Iris pigment epithelial cell (primary cell): ENCODE measurements around the gene PLXNA4.
A peak's percentile ranks its signal among the peaks of the same experiment; 100 is the strongest.

ENCODE experiments used
- DNase-seq: peaks from one replicate; pipeline ENCODE4 v3.0.0-alpha.2; 2011; ENCODE audit warnings: low read depth

Gene PLXNA4

DNA sequence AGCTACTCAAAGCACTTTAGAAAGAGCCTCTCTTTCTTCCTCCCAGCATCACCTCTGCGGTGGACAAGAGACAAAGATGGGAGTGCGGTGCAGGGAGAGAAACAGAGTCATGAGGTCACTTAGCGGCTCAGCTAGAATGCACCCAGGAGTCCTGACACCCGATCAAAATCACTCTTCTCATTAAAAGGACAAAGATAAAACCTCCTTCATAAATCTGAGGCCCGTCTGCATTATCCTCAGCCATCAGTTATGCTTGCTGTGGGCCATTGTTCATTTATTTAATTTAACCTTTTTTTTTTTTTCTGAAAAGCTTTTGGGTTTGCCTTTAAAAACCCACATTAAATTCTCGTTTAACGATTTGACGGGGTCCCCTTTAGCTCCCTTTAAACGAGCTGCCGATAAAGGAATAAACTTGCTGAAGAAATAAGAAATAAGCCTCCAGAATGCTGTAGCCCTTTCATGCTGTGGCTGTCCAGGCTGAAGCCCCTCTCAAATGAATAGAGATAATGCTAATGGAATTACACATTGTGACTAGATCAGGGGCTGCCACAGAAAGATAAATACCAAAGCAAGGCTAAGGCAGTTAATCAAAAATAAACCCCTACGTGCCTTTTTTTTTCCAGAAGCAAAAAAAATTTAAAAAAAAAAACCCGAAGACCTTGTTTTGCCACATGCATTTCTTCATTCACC, 16.1 kb upstream of the PLXNA4 start:
- no peak for DNase-seq

DNA sequence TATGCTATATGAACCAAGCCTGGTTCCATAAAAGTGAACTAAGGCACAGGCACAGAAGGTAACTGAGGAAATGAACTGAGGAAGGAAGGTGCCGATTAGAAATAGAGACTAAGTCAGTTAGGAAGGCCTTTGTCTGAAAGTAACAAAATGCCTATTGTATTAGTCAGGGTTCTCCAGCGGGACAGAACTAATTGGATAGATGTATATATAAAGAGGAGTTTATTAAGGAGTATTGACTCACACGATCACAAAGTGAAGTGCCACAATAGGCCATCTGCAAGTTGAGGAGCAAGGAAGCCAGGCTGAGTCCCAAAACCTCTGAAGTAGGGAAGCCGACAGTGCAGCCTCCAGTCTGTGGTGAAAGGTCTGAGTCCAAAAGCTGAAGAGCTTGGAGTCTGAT, 13.9 kb upstream of the PLXNA4 start:
- peak; percentile 6 for DNase-seq

DNA sequence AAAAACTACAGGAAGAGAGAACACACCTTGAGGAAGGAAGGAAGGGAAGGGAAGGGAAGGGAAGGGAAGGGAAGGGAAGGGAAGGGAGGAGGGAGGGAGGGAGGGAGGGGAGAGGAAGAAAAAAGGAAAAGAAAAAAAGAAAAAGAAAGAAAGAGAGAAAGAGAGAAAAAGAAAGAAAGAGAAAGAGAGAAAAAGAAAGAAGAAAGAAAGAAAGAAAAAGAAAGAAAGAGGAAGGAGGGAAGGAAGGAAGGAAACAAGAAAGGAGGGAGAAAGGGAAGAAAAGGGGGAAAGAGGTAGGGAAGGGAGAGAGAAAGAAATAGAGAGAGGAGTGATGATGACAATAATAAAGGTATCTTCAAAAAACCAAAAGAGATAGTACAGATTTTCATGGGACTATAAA, 12.3 kb upstream of the PLXNA4 start:
- DNase-seq = no peak

DNA sequence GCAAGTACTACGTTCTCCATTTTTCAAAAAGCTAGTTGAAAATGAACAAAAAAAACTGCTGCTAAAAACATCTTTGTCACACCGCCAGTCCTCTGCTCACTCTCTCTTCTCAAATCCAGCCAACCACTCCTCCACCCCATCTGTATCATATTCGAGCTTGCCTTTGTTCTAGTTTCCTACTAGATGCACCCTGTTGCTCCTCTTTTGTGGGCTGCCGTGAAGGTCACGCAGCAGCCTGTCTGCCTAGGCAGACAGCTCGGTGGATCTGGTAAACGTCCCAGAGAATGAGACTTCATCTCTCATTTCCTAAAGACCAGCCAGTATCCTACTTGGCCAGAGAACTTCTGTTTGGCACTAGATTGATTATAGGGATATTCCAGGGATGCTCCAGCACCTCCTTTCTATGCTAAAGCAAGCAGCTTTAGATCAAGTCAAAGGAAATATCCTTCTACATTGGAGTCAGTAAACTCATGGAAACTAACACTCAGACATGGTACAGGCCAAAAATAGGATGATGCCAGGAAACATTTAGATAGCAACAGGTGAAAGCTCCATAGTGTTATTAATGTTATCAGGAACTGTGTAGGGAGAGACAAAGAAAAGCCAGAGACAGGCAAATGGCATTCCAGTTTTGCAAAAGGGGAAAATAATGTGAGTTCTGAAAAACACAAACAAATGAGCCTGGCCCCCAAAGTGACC, 8.7 kb upstream of the PLXNA4 start:
- DNase-seq = no peak

- no peak for DNase-seq
These were observed 5.2 kb upstream of the PLXNA4 start for GRCh38 chr7:132581431-132581830.

- peak; percentile 75 for DNase-seq
These were observed 4.5 kb upstream of the PLXNA4 start for GRCh38 chr7:132580717-132581285.

DNA sequence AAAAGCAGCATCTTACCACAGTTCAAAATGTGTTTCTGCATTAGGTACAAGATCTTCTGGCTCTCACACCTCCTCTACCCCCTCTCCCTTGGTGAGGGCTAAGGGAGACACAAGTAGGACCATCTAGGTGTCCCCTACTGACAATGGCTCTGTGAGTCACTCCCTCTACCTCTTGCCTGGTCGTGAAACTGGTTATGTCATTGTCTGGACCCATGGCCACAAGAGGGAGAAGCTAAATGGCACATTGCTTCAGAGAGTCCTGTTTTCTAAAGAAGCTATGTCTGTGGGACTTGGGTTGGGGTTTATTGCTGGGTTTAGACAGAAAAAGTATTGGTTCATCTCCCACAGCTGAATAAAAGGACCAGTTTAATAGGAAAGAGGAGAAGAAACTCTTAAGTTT, 4.0 kb upstream of the PLXNA4 start:
- DNase-seq = no peak

- no peak for DNase-seq
These were observed 3.1 kb upstream of the PLXNA4 start for GRCh38 chr7:132579260-132579899.

DNA sequence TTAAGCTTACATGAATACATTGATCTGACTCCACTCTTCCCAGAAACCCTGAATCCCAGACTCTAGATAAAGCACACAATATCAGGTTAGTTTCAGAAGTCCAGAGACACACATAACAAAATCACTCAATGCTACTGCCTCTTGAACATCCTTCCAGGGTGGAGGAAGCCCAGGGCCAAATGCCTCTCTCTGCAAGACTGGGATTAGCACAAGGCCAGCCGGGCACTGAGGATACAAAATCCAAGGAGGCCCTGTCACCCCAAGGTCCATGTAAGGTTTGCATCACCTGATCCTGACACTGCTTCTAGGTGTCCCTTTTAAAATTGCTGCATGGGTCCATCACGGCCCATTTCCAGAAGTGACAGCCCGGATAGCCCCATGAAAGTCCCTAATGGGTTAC, 2.6 kb upstream of the PLXNA4 start:
- no peak for DNase-seq

GRCh38 chr7:132578050-132578370, 1.7 kb upstream of the PLXNA4 start:
- no peak for DNase-seq

DNA sequence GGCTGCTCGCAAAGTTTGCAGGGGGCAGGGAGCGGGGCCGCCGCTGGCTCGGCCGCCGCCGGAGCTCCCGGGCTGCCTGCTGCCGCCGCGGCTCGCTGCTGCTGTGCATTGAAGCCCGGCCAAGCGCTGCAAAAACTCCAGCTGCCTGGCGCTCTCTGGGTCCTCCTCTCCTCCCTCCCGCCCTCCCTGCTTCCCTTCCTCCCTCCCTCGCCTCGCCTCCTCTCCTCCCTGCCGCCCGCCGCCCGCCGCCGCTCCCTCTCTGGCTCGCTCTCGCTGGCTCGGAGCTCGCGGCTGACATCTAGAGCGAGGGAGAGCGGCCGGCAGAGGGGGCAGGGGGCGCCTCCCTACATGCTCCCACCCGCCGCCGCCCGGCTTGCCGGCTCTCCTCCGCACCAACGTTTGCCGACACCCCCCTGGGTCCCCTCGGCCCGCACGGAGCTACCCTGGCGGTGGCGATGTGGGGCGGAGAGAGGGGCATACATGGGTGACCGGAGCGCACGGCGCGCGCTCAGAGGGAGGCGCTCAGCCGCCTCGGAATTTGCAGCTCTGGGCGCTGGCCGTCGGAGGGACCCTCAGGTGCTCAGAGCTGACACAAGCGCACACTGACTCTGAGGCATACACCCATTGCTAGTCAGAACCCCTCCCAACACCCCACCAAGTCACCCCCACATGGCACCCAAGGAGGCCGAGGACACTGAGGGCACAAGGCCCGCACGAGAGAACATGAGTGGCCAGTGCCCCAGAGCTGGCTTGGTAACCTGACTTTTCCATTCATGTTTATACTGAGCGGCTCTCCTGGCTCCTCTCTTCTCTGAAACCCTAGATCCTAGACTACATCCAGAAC, 1.2 kb upstream of the PLXNA4 start:
- peak; percentile 50 for DNase-seq

- no peak for DNase-seq
These were observed 433 bp upstream of the PLXNA4 start for GRCh38 chr7:132576721-132577085.

DNA sequence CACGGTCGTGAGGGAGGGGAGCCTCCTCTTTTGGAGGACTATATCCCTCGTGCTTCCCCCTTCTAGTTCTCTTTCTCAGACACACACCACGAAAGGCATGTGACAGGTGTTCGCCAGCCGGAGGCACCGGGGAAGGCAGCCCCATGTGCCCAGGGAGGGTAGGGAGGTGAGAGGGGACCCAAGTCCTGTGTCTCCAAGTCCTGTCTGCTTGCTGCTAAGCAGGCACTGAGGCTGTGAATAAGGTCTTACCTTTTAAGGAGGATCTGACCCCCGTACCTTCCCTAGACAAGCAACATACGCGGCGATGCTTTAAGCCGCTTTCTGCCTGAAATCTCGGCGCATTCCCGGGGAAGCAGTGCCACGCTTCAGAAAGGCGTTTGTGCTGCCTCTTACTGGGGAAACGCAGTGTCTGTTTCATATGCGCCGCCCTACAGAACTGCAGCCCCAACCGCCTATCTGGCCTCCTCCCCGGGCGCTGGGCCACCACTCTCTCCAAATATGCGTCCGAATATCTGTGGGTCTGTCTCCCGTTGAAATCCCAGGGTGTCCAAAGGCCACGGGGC, 770 bp downstream of the PLXNA4 start:
- peak; percentile 28 for DNase-seq

DNA sequence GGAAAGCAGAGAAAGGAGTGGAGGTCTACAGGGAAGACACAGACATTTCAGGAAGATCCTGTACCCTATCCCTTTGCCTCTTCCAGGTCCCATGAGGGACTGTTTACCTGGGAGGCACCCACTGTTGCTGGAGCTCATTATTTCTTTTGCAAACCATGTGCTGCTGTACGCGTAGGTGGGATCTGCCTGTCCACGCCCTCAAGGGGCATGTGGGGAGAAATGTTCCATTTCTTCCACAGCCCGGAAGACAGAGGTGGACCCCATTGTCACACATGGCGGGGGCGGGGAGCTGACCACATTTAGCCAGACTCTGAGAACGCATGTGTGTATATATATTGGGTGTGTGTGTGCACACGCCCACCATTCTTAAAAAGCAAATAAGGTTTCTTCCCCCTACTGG, 2.0 kb downstream of the PLXNA4 start:
- no peak for DNase-seq

DNA sequence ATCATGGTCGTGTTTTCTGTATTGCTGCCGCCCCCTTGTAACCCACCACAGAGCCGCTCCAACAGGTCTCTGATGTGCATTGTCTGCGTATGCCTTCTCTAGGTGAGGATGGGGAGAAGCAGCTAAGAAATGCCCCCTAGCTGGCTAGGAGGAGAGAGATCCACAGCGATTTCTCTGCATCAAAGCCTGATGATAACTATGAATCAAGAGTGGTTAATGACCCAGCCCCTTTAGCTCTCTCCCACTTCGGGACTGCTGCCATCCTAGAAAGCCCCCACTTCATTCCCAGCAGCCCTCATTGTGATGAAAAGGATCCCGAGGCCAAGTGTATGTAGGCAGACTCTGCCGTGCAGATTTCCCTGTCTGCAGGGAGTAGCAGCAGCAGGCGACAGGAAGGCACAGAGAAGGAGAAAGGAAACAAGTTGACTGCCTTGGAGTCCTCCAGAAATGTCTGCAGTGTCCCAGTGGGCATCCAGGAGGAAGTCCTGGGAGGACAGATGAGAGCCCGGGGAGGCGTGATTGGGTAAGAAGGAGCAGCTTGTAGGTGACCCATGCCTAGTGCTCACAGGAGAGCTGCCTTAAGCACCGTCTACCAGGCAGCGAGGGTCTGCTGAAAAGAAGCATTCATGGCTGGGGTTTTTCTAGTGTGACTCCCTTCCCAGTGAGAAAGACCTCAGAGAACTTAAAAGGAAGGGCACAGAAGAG, 2.9 kb downstream of the PLXNA4 start:
- DNase-seq = no peak

GRCh38 chr7:132572526-132572925, 3.7 kb downstream of the PLXNA4 start:
- DNase-seq = no peak

DNA sequence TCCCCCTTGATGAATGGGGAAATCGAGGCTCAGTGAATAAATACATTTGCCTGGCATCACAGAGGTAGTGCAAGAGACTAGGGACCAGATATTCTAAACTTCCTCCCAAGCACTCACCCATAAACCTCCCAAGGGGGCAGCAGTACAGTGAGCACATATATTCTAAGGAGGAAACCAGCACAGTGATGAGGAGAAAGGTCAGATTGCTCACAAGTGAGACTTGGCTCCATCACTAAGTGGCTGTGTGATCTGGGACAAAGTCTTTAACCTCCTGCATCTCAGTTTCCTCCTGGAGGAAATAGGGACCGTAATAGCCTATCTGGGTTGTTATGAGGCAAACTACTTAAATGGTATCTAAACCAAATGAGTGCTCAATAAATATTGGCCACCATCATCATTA, 4.3 kb downstream of the PLXNA4 start:
- DNase-seq = no peak

GRCh38 chr7:132569884-132570614, 6.2 kb downstream of the PLXNA4 start:
- no peak for DNase-seq

GRCh38 chr7:132568962-132569361, 7.3 kb downstream of the PLXNA4 start:
- DNase-seq = no peak

GRCh38 chr7:132565885-132566284, 10.4 kb downstream of the PLXNA4 start:
- no peak for DNase-seq

DNA sequence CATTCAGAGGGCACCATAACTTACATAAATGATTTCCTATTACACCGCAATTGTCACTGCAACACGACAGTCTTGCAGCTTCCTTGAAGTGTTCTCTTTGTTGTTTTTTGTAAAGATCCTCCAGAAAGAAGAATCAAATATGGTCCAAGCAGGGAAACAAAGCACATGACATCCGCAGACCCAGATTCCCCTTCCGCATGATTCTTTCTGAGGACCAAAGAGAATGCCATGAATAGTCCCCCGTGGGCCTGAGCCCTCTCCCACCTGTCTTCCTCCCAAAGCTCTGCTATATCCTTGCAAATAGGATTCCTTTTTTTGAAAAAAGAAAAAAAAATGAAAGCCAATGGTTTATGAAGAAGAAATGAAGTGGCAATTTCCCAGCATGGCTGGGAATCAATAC, 10.8 kb downstream of the PLXNA4 start:
- DNase-seq = no peak
